EL (cell line): ENCODE measurements around the gene KIAA0232.
"Not testable (repeated sequence)": the region's sequence is repeated elsewhere in the genome, so short reads cannot be mapped to it uniquely, and the experiment has no call there.

ENCODE experiments used
- DNase-seq: peaks from one replicate; pipeline ENCODE4 v3.0.0-alpha.2; 2016

KIAA0232 gene

GRCh38 chr4:6888506-6889071, 106.1 kb downstream of the KIAA0232 start:
- DNase-seq: no peak

- no peak for DNase-seq
Observed at GRCh38 chr4:6889101-6889735, 106.7 kb downstream of the KIAA0232 start.

- DNase-seq: no peak
Observed at GRCh38 chr4:6889736-6890324, 107.3 kb downstream of the KIAA0232 start.

- no peak for DNase-seq
Observed at GRCh38 chr4:6890358-6890757, 107.8 kb downstream of the KIAA0232 start.

GRCh38 chr4:6890971-6891370, 108.4 kb downstream of the KIAA0232 start:
- not testable (repeated sequence) for DNase-seq

GRCh38 chr4:6891436-6892170, 109.1 kb downstream of the KIAA0232 start:
- DNase-seq: no peak

- peak; percentile 51 for DNase-seq
Observed at GRCh38 chr4:6892190-6892908, 109.8 kb downstream of the KIAA0232 start.

- no peak for DNase-seq
Observed at GRCh38 chr4:6892909-6893202, 110.3 kb downstream of the KIAA0232 start.

GRCh38 chr4:6893449-6894085, 111.0 kb downstream of the KIAA0232 start:
- DNase-seq: no peak

GRCh38 chr4:6894086-6894478, 111.6 kb downstream of the KIAA0232 start:
- DNase-seq: no peak

- DNase-seq: no peak
Observed at GRCh38 chr4:6894528-6895498, 112.3 kb downstream of the KIAA0232 start.

- no peak for DNase-seq
Observed at GRCh38 chr4:6896035-6896434, 113.5 kb downstream of the KIAA0232 start.

- DNase-seq: no peak
Observed at GRCh38 chr4:6898763-6899162, 116.2 kb downstream of the KIAA0232 start.

GRCh38 chr4:6900181-6900812, 117.8 kb downstream of the KIAA0232 start:
- DNase-seq: no peak

GRCh38 chr4:6900956-6901355, 118.4 kb downstream of the KIAA0232 start:
- no peak for DNase-seq

- no peak for DNase-seq
Observed at GRCh38 chr4:6901669-6902317, 119.3 kb downstream of the KIAA0232 start.

GRCh38 chr4:6902318-6903042, 120.0 kb downstream of the KIAA0232 start:
- DNase-seq: no peak

- DNase-seq: no peak
Observed at GRCh38 chr4:6905516-6906445, 123.3 kb downstream of the KIAA0232 start.

GRCh38 chr4:6906486-6906885, 124.0 kb downstream of the KIAA0232 start:
- not testable (repeated sequence) for DNase-seq
